SK-N-SH (cell line): ENCODE data around the gene INPP5J. TPM values are rescaled to one million over a fixed set of nuclear protein-coding genes. Genes with fewer than 3 reads are reported as not detected.

Experiments
- CTCF ChIA-PET: fragments of 300-600, 350-600 bp; formaldehyde crosslinking; extraction: SDS; loops from one replicate; lab custom pipeline; 2021; lab: Yijun Ruan, JAX
- POLR2A ChIA-PET: fragments of 350-600 bp; sonication (Branson Sonifier 250); formaldehyde crosslinking; extraction: SDS; loops from one replicate; lab custom pipeline; 2020; ENCODE audit warnings: antibody characterized with exemption, inconsistent platforms; lab: Yijun Ruan, JAX
- DNase-seq: peaks from one replicate; pipeline ENCODE4 v3.0.0; 2012
- H2AFZ ChIP-seq: fragments of 200-600 bp; sonication (generic); 2 replicates; pipeline ENCODE4 v1.8.1; 2016; ENCODE audit warnings: antibody characterized with exemption, mild to moderate bottlenecking, low read depth
- H3F3A ChIP-seq: fragments of 200-600 bp; sonication (generic); replicated peaks from 2 replicates; pipeline ENCODE3; 2016; ENCODE audit warnings: antibody characterized with exemption, mild to moderate bottlenecking; ENCODE audit not compliant: insufficient read depth
- H3K27ac ChIP-seq, 2 experiments: fragments of 200-500 bp in 1 of 2; fragments of 200-600 bp in 1 of 2; sonication (Bioruptor generic) in 1 of 2; sonication (generic), shearing (Covaris generic) in 1 of 2; 2 replicates each; pipeline versions ENCODE4 v1.5.1 to v1.6.1; 2014 to 2016; ENCODE audit warnings: low read depth in 2 of 2, inconsistent platforms in 1 of 2, low read length in 1 of 2, mild to moderate bottlenecking in 1 of 2, mixed read lengths in 1 of 2
- H3K27me3 ChIP-seq: fragments of 200-600 bp; sonication (generic), shearing (Covaris generic); 2 replicates; pipeline ENCODE4 v1.6.1; 2016; ENCODE audit warnings: mixed run types; ENCODE audit not compliant: insufficient read depth
- H3K36me3 ChIP-seq, 2 experiments: fragments of 200-500 bp in 1 of 2; fragments of 200-600 bp in 1 of 2; sonication (Bioruptor generic) in 1 of 2; sonication (generic) in 1 of 2; replicated peaks in 1 of 2; 2 replicates each; pipeline versions ENCODE3 to v1.5.1; 2014 to 2016; ENCODE audit warnings: low read length in 1 of 2, mild to moderate bottlenecking in 1 of 2; ENCODE audit not compliant: insufficient read depth in 2 of 2, control insufficient read depth in 1 of 2
- H3K4me1 ChIP-seq, 2 experiments: fragments of 200-500 bp in 1 of 2; fragments of 200-600 bp in 1 of 2; sonication (Bioruptor generic) in 1 of 2; sonication (generic), shearing (Covaris generic) in 1 of 2; 2 replicates each; pipeline versions ENCODE4 v1.5.1 to v1.6.1; 2014 to 2016; ENCODE audit warnings: low read depth in 1 of 2, low read length in 1 of 2, mixed run types in 1 of 2; ENCODE audit not compliant: insufficient read depth in 2 of 2, control insufficient read depth in 1 of 2
- H3K4me2 ChIP-seq: fragments of 200-600 bp; sonication (generic), shearing (Covaris generic); 2 replicates; pipeline ENCODE4 v1.6.1; 2017; ENCODE audit warnings: mixed run types
- H3K4me3 ChIP-seq, 2 experiments: fragments of 200-500 bp in 1 of 2; fragments of 200-600 bp in 1 of 2; sonication (Bioruptor generic) in 1 of 2; sonication (generic), shearing (Covaris generic) in 1 of 2; 2 replicates each; pipeline versions ENCODE4 v1.5.1 to v1.8.1; 2014 to 2016; ENCODE audit warnings: low read depth in 2 of 2, inconsistent platforms in 1 of 2, low read length in 1 of 2, mild to moderate bottlenecking in 1 of 2, mixed read lengths in 1 of 2, moderate library complexity in 1 of 2
- H3K79me2 ChIP-seq: fragments of 200-600 bp; sonication (generic); 2 replicates; pipeline ENCODE4 v1.8.1; 2017; ENCODE audit warnings: mild to moderate bottlenecking; ENCODE audit not compliant: insufficient read depth
- H3K9ac ChIP-seq: fragments of 200-600 bp; sonication (generic); 2 replicates; pipeline ENCODE4 v1.6.1; 2017; ENCODE audit warnings: mixed run types
- H3K9me2 ChIP-seq: fragments of 200-600 bp; sonication (generic); 2 replicates; pipeline ENCODE4 v1.6.1; 2017; ENCODE audit warnings: mixed run types
- H3K9me3 ChIP-seq: fragments of 200-600 bp; sonication (generic); 2 replicates; pipeline ENCODE4 v1.6.1; 2017; ENCODE audit warnings: mixed run types, mild to moderate bottlenecking, moderate library complexity
- H4K20me1 ChIP-seq: fragments of 200-600 bp; sonication (generic); 2 replicates; pipeline ENCODE4 v1.6.1; 2017; ENCODE audit warnings: mild to moderate bottlenecking, mixed run types; ENCODE audit not compliant: insufficient read depth
- ELF1 ChIP-seq: IDR thresholded peaks from 2 replicates; pipeline ENCODE4 v1.4.0; 2012
- EP300 ChIP-seq, 2 experiments: IDR thresholded peaks; 2 replicates each; pipeline versions ENCODE4 v1.4.0 to v1.6.1; 2012; ENCODE audit warnings: borderline replicate concordance in 1 of 2, low read depth in 1 of 2, low read length in 1 of 2
- FOXJ3 ChIP-seq: sonication (generic); formaldehyde crosslinking; IDR thresholded peaks from 2 replicates; pipeline ENCODE4 v1.5.1; 2020; ENCODE audit warnings: mild to moderate bottlenecking, missing genetic modification reagents
- FOXM1 ChIP-seq: IDR thresholded peaks from 2 replicates; pipeline ENCODE4 v1.4.0; 2012; ENCODE audit warnings: low read depth, mild to moderate bottlenecking
- GATA2 ChIP-seq: sonication (generic); formaldehyde crosslinking; IDR thresholded peaks from 2 replicates; pipeline ENCODE4 v1.5.0; 2020; ENCODE audit warnings: mild to moderate bottlenecking, missing genetic modification reagents
- MEF2A ChIP-seq: IDR thresholded peaks from 2 replicates; pipeline ENCODE4 v1.4.0; 2012; ENCODE audit warnings: low read depth, borderline replicate concordance
- NFIC ChIP-seq: IDR thresholded peaks from 2 replicates; pipeline ENCODE4 v1.4.0; 2012; ENCODE audit warnings: borderline replicate concordance
- NRF1 ChIP-seq: IDR thresholded peaks from 2 replicates; pipeline ENCODE4 v1.6.1; 2012; ENCODE audit warnings: low read depth, mild to moderate bottlenecking, low read length
- RAD21 ChIP-seq: IDR thresholded peaks from 2 replicates; pipeline ENCODE4 v1.6.1; 2012; ENCODE audit warnings: mild to moderate bottlenecking, low read length
- RXRA ChIP-seq: IDR thresholded peaks from 2 replicates; pipeline ENCODE4 v1.4.0; 2012; ENCODE audit warnings: low read depth, mild to moderate bottlenecking, borderline replicate concordance
- SIN3A ChIP-seq: IDR thresholded peaks from 2 replicates; pipeline ENCODE4 v1.6.1; 2012; ENCODE audit warnings: low read depth, mild to moderate bottlenecking, low read length, moderate library complexity, borderline replicate concordance
- TCF12 ChIP-seq: IDR thresholded peaks from 2 replicates; pipeline ENCODE4 v1.4.0; 2012
- TEAD4 ChIP-seq: IDR thresholded peaks from 2 replicates; pipeline ENCODE4 v1.4.0; 2012; ENCODE audit warnings: mild to moderate bottlenecking, borderline replicate concordance; ENCODE audit not compliant: insufficient read depth
- YY1 ChIP-seq: IDR thresholded peaks from 2 replicates; pipeline ENCODE4 v1.4.0; 2012; ENCODE audit warnings: low read depth, mild to moderate bottlenecking
- WGBS: methylation state at CpG from one replicate; pipeline ENCODE4 v1.1.6; 2017; ENCODE audit warnings: low lambda C conversion rate; 5-methylcytosine and 5-hydroxymethylcytosine counted together
- polyA plus RNA-seq, 3 experiments: library from polyadenylated mRNA; depleted of rRNA; stranded (reverse); fragments of >200 nt; gene quantifications; 2 replicates each; pipeline ENCODE4 v1.2.3, GENCODE V29; 2012
- TF ChIP-seq, protein P1 (sequence below): IDR thresholded peaks from 2 replicates; pipeline ENCODE4 v1.6.1; 2012; ENCODE audit warnings: mild to moderate bottlenecking, low read depth, low read length, moderate library complexity
- TF ChIP-seq, protein P2 (sequence below): IDR thresholded peaks from 2 replicates; pipeline ENCODE4 v1.4.0; 2012; ENCODE audit warnings: low read depth, borderline replicate concordance

The INPP5J gene
- polyA plus RNA-seq, 1 of the 3 experiments (the other 2 are of a cell fraction): 3.2 TPM

DNA sequence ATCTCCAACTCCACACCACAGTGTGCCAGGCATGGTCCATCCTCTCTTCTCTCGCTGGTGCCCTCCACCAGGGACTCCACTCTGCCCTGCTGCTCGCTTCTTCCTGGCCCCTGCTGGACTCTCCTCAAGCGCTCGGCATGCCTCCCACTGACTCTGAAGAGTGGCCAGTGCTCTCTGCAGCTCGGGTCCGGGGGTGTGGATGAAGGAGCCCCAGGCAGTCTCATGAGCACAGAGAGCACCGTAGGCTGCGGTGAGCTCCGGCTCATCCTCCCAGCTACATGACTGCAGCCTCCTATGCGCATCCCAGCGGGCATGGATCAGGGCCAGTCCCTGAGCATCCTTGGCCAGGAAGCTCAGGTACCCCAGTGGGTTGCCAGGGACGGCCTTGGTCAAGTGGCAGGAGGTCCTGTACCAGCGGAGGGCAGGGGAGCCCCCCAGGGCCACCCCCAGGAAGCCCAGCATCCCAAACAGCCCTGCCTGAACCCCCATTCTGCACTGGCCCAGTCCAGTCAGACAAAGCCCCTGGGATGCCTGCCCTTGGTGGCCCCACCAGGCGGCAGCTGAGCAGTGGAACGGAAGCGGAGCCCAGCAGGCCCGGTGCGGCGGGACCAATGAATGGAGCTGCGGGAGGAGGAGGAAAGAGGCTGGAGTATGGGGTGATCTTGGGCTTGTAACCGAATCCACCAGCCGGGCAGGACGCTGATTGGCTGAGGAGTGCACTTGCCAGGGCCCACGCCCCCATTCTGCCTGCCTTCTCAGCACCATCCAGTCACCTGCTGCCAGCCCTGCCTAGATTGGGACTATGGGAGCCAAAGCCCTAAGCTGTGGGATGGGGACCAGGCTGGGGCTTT is 17.3 kb downstream of the INPP5J start, which contains the start of gene PLA2G3:
TSS of gene PLA2G3 (minus strand) at position 643 of the 851 bp plus-strand sequence. CDS start at position 489, 154 bp downstream.
- no peak within 1 kb of the TSS for H3K4me3 ChIP-seq
- H3K9me3 ChIP-seq: no peaks in the 10 kb centered on the region
- H3K4me2 ChIP-seq: no peak within 1 kb of the TSS
- no peak for TF ChIP-seq TEAD4
- no peak for TF ChIP-seq NFIC
- no peak for TF ChIP-seq EP300 (IDR thresholded peaks at IDR 0.05; ENCODE audit: borderline replicate concordance in 1 of 2, low read depth in 1 of 2, low read length in 1 of 2)
- no peak for TF ChIP-seq ELF1
- no peak for TF ChIP-seq SIN3A
- TF ChIP-seq, protein P1, sequence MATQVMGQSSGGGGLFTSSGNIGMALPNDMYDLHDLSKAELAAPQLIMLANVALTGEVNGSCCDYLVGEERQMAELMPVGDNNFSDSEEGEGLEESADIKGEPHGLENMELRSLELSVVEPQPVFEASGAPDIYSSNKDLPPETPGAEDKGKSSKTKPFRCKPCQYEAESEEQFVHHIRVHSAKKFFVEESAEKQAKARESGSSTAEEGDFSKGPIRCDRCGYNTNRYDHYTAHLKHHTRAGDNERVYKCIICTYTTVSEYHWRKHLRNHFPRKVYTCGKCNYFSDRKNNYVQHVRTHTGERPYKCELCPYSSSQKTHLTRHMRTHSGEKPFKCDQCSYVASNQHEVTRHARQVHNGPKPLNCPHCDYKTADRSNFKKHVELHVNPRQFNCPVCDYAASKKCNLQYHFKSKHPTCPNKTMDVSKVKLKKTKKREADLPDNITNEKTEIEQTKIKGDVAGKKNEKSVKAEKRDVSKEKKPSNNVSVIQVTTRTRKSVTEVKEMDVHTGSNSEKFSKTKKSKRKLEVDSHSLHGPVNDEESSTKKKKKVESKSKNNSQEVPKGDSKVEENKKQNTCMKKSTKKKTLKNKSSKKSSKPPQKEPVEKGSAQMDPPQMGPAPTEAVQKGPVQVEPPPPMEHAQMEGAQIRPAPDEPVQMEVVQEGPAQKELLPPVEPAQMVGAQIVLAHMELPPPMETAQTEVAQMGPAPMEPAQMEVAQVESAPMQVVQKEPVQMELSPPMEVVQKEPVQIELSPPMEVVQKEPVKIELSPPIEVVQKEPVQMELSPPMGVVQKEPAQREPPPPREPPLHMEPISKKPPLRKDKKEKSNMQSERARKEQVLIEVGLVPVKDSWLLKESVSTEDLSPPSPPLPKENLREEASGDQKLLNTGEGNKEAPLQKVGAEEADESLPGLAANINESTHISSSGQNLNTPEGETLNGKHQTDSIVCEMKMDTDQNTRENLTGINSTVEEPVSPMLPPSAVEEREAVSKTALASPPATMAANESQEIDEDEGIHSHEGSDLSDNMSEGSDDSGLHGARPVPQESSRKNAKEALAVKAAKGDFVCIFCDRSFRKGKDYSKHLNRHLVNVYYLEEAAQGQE: no peak
- no peak for TF ChIP-seq TCF12
- H3K27me3 ChIP-seq: peaks cover 4% of the 10 kb centered on the region; the same call in 1 of the 2 replicates
- DNase-seq: peak; percentile 23
- no peaks in the 10 kb centered on the region for H4K20me1 ChIP-seq
- H3K27ac ChIP-seq: no peak within 1 kb of the TSS
- H3K36me3 ChIP-seq: no peaks in the 10 kb centered on the region
- no peaks in the 10 kb centered on the region for H3K9me2 ChIP-seq
- ChIA-PET CTCF (interaction anchor here (1.0 to 5.0 kb wide), 7 partner anchors 8 to 71 kb away, joined by 3 to 22 read pairs (median 6); partner anchors contain the start of gene SELENOM), POLR2A (no interaction called here)
- no peaks in the 10 kb centered on the region for H3K79me2 ChIP-seq
- 87% methylated on average over 15 of the region's 24 CpGs for WGBS
- no peak within 1 kb of the TSS for H3K9ac ChIP-seq
- H3F3A ChIP-seq: no peaks in the 10 kb centered on the region
- no peak within 1 kb of the TSS for H2AFZ ChIP-seq
- H3K4me1 ChIP-seq: peaks cover 0 to 32% of the 10 kb centered on the region in 2 experiments; a peak in 2 of 4 replicates

DNA sequence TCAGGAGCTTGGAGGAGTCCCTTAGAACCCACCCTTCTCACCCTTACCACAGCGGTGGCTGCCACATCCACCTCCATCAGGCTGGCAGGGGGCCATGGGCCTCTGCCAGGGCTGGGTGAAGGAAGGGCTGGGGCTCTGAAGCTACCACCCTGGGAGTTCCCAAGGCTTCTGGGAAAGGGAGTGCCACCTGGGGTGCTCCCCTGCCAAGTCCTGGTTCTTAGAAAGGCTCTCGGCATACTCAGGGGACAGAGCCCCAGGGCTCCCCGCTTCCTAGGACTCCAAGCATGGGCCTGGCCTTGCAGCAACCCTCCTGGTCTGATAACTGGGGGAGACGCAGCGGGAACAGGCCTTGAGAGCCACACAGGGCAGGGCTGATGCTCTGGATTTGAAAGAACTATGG is 18.0 kb downstream of the INPP5J start:
- Histone ChIP-seq H3K79me2 (no peaks in the 10 kb centered on the region), H3F3A (no peaks in the 10 kb centered on the region), H3K9me3 (no peaks in the 10 kb centered on the region), H3K4me1 (peaks cover 0 to 32% of the 10 kb centered on the region in 2 experiments; a peak in 2 of 4 replicates), H3K27ac (no peak overlapping the region), H3K36me3 (no peaks in the 10 kb centered on the region), H2AFZ (no peak overlapping the region), H3K9me2 (no peaks in the 10 kb centered on the region), H3K4me3 (no peak overlapping the region), H4K20me1 (no peaks in the 10 kb centered on the region), H3K9ac (no peak overlapping the region), H3K27me3 (peaks cover 4% of the 10 kb centered on the region; the same call in 1 of the 2 replicates), H3K4me2 (no peak overlapping the region)
- CTCF ChIA-PET: interaction anchor here (0.6 to 5.0 kb wide), 7 partner anchors 8 to 71 kb away, joined by 3 to 22 read pairs (median 6); partner anchors contain the start of gene SELENOM
- WGBS: 84% methylated on average over 3 of the region's 5 CpGs
- DNase-seq: peak; percentile 15
- POLR2A ChIA-PET: no interaction called here
- TF ChIP-seq TEAD4 (no peak), FOXJ3 (CRISPR knock-in tag) (no peak), YY1 (no peak), NFIC (no peak), RXRA (no peak), ELF1 (no peak), MEF2A (no peak), GATA2 (CRISPR knock-in tag) (no peak), FOXM1 (no peak), RAD21 (no peak), NRF1 (no peak), EP300 (IDR thresholded peaks at IDR 0.05; ENCODE audit: borderline replicate concordance in 1 of 2, low read depth in 1 of 2, low read length in 1 of 2) (no peak)
- TF ChIP-seq, protein P1: no peak
- TF ChIP-seq, protein P2, sequence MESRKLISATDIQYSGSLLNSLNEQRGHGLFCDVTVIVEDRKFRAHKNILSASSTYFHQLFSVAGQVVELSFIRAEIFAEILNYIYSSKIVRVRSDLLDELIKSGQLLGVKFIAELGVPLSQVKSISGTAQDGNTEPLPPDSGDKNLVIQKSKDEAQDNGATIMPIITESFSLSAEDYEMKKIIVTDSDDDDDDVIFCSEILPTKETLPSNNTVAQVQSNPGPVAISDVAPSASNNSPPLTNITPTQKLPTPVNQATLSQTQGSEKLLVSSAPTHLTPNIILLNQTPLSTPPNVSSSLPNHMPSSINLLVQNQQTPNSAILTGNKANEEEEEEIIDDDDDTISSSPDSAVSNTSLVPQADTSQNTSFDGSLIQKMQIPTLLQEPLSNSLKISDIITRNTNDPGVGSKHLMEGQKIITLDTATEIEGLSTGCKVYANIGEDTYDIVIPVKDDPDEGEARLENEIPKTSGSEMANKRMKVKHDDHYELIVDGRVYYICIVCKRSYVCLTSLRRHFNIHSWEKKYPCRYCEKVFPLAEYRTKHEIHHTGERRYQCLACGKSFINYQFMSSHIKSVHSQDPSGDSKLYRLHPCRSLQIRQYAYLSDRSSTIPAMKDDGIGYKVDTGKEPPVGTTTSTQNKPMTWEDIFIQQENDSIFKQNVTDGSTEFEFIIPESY: no peak
